GM19351 (cell line): ENCODE results near the gene CDAN1.

ENCODE experiments used
- ATAC-seq: cut with Tn5 transposase; IDR thresholded peaks from one replicate; pipeline ENCODE4 v1.9.1; 2021; ENCODE audit warnings: mild to moderate bottlenecking, moderate library complexity; ENCODE audit not compliant: unreplicated experiment

Gene CDAN1

DNA sequence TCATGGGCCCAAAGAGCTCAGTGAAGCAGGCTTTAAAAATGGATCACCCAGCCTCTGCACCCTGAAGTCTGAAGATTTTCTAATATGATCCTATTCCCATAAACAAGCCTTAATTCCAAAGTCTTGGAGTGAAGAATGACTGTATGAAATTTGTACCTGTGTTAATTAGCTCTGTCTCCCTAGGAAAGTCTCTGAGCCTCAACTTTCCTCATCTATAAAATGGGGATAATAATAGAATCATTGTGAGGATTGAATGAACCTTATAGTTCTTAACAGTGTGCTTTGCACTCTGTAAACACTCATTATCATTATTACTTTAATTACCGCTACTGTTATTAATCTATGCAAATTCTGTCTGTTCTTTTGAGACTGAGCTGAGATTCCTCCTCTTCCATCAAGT, 61.9 kb downstream of the CDAN1 start:
- ATAC-seq: no peak

- no peak for ATAC-seq
Observed at GRCh38 chr15:42674472-42674871, 62.5 kb downstream of the CDAN1 start.
